ENCODE measurements around the gene TMEM229A.

DNA sequence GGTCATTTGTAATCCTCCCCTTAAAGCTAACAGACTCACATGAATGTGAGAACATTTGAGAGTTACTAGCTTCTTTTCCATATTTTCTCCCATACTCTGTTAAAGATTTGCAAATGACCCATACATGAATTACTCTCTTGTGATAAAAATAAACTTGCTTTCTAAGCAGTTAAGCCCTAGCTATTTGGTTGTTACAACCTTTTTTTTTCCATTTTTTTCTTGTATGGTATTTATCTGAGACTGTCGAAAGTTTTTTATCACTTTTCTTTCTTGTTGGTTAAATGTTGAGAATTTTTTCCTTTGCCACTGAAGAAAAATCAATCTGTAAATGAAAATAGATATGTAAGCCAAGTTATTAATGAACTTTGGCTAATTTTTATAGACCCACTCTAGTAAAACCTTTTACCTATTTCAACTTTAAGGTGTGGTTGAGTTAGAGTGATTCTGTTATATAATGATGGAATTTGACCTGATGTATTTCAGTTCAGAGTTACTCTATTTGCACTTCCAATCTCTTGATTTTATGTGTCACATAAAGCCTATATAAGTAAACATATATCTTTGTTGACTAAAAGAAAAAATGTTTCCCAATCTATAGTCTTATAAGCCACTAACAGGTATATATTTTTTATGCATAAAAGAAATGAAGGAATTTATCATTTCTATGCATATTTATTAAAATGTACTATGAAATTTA is 19.0 kb upstream of the TMEM229A start:
- TF ChIP-seq EZH2 (IDR thresholded peaks at IDR 0.05) (no peak), POLR2AphosphoS5 (IDR thresholded peaks at IDR 0.05; ENCODE audit: borderline replicate concordance, low read depth, low read length) (no peak), FOXP2 (optimal IDR thresholded peaks at IDR 0.05; ENCODE audit: control extremely low read depth, extremely low read length, insufficient read depth) (no peak)
